Chondrocyte (in vitro differentiated cells): ENCODE data around the gene BAIAP2. TPM values are rescaled to one million over a fixed set of nuclear protein-coding genes. Genes with fewer than 3 reads are reported as not detected.

Experiments
- DNase-seq: peaks from one replicate; pipeline ENCODE4 v3.0.0; 2021; ENCODE audit warnings: mixed read lengths, low spot score
- H3K27ac Mint-ChIP-seq: one replicate; pipeline ENCODE4 v1.8.0; 2021; ENCODE audit warnings: mild to moderate bottlenecking, moderate library complexity, mixed read lengths; ENCODE audit not compliant: unreplicated experiment
- H3K27me3 Mint-ChIP-seq: 2 replicates; pipeline ENCODE4 v1.8.0; 2021; ENCODE audit warnings: low read depth, mixed read lengths
- H3K36me3 Mint-ChIP-seq: 2 replicates; pipeline ENCODE4 v1.8.0; 2021; ENCODE audit warnings: low read depth, mixed read lengths
- H3K4me1 Mint-ChIP-seq: 2 replicates; pipeline ENCODE4 v1.8.0; 2021; ENCODE audit warnings: low read depth, mild to moderate bottlenecking, mixed read lengths
- H3K4me3 Mint-ChIP-seq: one replicate; pipeline ENCODE4 v1.8.0; 2021; ENCODE audit warnings: mild to moderate bottlenecking, moderate library complexity, mixed read lengths; ENCODE audit not compliant: unreplicated experiment
- H3K9me3 Mint-ChIP-seq: 2 replicates; pipeline ENCODE4 v1.8.0; 2021; ENCODE audit warnings: low read depth, mixed read lengths
- total RNA-seq: library from RNA; stranded (reverse); gene quantifications from 3 replicates; pipeline ENCODE4 v1.2.1, GENCODE V29; 2021
- TF ChIP-seq, protein P1 (sequence below): fragments of 200-600 bp; sonication (generic); IDR thresholded peaks from 2 replicates; pipeline ENCODE4 v1.5.0; 2021; ENCODE audit warnings: antibody characterized with exemption, mild to moderate bottlenecking, moderate library complexity

BAIAP2 gene
- total RNA-seq, 1 donor from 2014 or later: 29.5 TPM

DNA sequence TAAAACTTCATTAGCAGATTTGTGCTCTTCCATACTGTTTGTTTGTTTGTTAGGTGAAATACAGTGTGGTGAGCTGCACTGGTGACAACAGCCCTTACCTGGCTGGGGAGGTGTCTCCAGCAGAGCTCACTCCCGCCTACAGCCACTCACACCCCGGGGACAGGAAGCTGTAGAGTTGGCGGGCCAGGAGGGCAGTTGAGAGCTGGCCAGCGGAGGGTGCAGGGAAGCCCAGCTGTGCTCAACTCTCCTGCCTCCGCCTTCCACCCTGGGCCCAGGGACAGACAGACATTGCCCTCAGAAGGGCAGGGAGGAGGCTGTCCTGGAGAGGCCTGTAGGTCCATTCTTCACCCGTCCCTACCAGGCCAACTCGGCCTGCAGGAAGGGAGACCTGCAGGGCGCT is 81.8 kb downstream of the BAIAP2 start:
- TF ChIP-seq, protein P1, sequence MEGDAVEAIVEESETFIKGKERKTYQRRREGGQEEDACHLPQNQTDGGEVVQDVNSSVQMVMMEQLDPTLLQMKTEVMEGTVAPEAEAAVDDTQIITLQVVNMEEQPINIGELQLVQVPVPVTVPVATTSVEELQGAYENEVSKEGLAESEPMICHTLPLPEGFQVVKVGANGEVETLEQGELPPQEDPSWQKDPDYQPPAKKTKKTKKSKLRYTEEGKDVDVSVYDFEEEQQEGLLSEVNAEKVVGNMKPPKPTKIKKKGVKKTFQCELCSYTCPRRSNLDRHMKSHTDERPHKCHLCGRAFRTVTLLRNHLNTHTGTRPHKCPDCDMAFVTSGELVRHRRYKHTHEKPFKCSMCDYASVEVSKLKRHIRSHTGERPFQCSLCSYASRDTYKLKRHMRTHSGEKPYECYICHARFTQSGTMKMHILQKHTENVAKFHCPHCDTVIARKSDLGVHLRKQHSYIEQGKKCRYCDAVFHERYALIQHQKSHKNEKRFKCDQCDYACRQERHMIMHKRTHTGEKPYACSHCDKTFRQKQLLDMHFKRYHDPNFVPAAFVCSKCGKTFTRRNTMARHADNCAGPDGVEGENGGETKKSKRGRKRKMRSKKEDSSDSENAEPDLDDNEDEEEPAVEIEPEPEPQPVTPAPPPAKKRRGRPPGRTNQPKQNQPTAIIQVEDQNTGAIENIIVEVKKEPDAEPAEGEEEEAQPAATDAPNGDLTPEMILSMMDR: no peak
- Mint-ChIP-seq H3K4me1 (peaks cover 9% of the 10 kb centered on the region), H3K36me3 (no peaks in the 10 kb centered on the region), H3K9me3 (no peaks in the 10 kb centered on the region), H3K27ac (no peak overlapping the region), H3K4me3 (no peak overlapping the region), H3K27me3 (no peaks in the 10 kb centered on the region)
- DNase-seq: no peak

DNA sequence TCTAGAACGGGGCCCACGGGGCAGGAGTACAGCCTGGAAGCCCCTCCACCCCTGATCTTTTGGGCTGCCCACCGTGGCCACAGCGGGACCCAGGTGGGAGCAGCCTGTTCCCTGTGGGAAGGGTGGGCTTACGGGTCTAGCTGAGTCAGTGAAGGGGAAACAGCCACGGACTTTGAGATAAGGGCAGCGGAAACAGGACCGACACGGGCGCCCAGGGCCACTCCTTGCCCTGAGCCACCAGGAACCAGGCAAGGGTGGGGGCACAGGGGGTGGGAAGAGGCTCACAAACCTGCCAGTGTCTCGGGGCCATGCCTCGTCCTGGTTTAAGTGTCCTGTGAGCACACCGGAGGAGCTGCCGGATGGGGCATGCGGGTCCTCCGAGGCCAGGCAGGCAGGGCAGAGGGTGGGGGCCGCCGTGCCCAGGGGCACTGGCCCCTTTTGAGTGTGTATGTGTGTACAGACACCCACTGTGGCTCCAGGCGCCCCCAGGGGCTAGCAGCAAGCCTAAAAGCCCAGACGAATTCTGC is 82.8 kb downstream of the BAIAP2 start:
- H3K9me3 Mint-ChIP-seq: no peaks in the 10 kb centered on the region
- DNase-seq: no peak
- H3K27ac Mint-ChIP-seq: no peak overlapping the region
- peaks cover 9% of the 10 kb centered on the region for H3K4me1 Mint-ChIP-seq
- H3K27me3 Mint-ChIP-seq: no peaks in the 10 kb centered on the region
- no peak overlapping the region for H3K4me3 Mint-ChIP-seq
- TF ChIP-seq, protein P1: no peak
- H3K36me3 Mint-ChIP-seq: no peaks in the 10 kb centered on the region

DNA sequence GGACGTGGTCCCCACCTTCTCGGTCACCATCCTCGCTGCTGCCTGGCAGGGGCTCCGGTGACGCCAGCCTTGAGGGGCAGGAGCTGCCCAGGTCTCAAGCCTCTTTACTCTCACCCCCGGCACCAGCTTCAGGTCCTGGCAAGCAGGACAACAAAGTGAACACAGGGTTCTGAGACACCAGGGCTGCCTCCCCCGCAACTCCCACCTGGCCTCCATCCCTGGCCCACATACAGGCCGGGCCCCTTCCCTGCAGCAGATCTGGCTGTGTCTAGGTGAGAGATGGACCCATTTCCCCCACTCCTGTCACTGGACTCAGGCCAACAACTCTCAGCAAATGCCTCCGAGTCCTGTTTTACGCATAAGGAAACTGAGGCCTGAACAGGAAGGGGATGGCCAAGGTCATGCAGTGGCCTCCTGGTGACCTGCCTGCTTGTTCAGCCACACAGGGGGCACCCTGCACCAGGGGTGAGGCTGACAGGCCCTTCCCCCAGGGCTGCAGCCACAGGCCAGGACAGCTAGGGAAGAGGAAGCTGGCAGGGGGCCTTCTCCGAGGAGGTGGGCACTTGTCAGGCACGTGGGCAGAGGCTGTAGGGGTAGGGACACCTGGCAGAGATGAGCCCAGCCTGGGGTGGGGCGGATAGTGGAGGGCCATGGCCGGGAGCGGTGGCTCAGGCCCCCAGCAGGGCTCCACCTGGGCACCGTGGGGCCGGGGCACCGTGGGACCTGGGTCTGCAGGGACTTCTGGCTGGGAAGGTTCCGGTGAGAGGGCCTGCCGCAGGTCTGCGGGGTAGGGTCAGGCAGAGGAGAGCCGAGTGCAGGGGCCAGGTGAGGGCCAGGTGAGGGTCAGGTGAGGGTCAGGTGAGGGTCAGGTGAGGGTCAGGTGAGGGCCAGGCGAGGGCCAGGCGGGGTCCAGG is 83.6 kb downstream of the BAIAP2 start:
- TF ChIP-seq, protein P1: no peak
- Mint-ChIP-seq H3K4me3 (peak overlapping the region; percentile 65), H3K4me1 (peaks cover 9% of the 10 kb centered on the region), H3K27me3 (no peaks in the 10 kb centered on the region), H3K36me3 (no peaks in the 10 kb centered on the region), H3K9me3 (no peaks in the 10 kb centered on the region), H3K27ac (peak overlapping the region; percentile 36)
- no peak for DNase-seq

DNA sequence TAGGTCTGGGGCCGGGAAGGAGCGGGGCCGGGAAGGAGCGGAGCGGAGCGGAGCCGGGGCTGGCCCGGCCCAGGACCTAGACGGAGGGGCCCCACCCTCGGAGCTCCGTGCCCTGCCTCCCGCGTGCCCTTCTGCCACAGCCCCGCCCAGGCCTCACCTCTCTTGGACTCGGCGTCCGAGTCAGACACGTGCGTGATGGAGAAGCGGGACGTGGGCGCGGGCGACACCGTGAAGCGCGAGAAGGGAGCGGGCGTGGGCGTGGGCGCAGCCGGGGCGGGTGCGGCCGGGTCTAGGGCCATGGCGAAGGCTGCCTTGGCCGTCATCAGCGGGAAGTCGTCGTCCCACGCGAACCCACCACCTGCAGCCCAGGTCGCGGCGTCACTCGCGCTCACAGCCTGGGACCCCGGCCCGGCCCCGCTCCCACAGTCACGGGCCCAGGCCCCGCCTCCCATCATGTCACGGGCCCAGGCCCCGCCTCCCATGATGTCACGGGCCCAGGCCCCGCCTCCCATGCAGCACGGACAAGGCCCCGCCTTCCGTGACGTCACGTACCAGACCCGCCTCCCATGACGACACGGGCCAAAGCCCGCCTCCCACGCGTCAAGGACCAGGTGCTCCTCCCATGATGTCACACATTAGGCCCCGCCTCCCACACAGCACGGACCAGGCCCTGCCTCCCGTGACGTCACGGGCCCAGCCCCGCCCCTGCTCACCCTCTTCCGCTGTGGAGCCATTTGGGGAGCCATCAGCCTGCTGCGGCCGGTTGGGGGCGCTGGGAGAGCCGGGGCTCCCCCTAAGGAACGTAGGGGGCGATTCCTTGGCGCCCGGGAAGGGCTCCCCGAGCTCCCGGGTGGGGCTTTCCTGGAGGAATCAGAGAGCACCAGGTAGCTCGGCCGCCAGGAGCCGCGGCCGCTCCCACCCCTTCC is 84.5 kb downstream of the BAIAP2 start:
- Mint-ChIP-seq H3K27ac (peak overlapping the region; percentile 17), H3K4me1 (peaks cover 9% of the 10 kb centered on the region), H3K4me3 (peak overlapping the region; percentile 46), H3K27me3 (no peaks in the 10 kb centered on the region), H3K36me3 (no peaks in the 10 kb centered on the region), H3K9me3 (no peaks in the 10 kb centered on the region)
- TF ChIP-seq, protein P1: no peak
- DNase-seq: no peak

DNA sequence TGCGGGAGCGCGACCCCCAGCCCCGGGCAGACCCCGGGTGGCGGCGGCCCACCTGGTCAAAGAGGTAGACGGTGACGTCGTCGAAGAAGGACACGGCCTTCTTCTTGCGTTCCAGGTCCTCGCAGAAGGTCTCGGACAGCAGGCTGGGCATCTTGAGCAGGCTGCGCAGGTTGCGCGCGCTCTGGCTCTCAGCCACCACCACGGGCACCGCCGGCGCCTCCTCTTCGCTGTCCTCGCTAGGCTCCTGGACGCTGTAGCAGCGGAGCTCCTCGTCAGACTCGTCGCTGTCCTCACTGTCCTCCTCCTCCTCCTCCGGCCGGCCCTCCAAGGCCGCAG is 85.2 kb downstream of the BAIAP2 start:
- H3K4me3 Mint-ChIP-seq: no peak overlapping the region
- no peaks in the 10 kb centered on the region for H3K27me3 Mint-ChIP-seq
- H3K36me3 Mint-ChIP-seq: no peaks in the 10 kb centered on the region
- H3K27ac Mint-ChIP-seq: no peak overlapping the region
- TF ChIP-seq, protein P1: no peak
- DNase-seq: no peak
- no peaks in the 10 kb centered on the region for H3K9me3 Mint-ChIP-seq
- H3K4me1 Mint-ChIP-seq: peaks cover 9% of the 10 kb centered on the region
